ENCODE results near the gene FLYWCH2.

Gene FLYWCH2

DNA sequence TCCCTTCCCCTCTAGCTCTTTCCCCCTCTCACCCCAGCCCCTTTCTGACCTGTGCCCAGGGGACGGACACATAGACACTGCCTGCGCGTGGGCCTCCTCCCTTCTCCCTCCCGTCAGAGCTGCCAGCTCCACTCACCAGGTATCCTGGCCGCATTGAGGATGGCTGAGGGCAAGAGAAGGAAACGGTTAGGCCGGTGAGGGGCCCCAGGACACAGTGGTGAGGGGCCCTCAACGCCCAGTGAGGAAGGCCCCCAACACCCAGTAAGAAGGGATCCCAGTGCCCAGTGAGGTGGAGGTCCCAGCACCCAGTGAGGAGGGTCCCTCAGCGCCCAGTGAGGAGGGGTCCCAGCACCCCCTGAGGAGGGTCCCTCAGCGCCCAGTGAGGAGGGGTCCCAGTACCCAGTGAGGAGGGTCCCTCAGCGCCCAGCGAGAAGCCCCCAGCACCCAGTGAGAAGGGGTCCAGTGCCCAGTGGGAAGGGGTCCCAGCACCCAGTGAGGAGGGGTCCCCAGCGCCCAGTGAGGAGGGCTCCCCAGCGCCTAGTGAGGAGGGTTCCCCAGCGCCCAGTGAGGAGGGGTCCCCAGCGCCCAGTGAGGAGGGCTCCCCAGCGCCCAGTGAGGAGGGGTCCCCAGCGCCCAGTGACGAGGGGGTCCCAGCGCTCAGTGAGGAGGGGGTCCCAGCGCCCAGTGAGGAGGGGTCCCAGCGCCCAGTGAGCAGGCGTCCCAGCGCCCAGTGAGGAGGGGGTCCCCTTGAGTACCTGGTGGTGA lies 26.1 kb upstream of the FLYWCH2 start:
- no peak overlapping the region for H3K4me3 Mint-ChIP-seq
- peaks cover 5% of the 10 kb centered on the region for H3K4me1 Mint-ChIP-seq
- peaks cover 32% of the 10 kb centered on the region for H3K9me3 Mint-ChIP-seq
- H3K27ac Mint-ChIP-seq = no peak overlapping the region
- DNase-seq = no peak
- peaks cover 70% of the 10 kb centered on the region for H3K27me3 Mint-ChIP-seq (ENCODE audit: low read depth, poor library complexity)
- no peaks in the 10 kb centered on the region for H3K36me3 Mint-ChIP-seq (ENCODE audit: low read depth)
- TF ChIP-seq, protein P1, sequence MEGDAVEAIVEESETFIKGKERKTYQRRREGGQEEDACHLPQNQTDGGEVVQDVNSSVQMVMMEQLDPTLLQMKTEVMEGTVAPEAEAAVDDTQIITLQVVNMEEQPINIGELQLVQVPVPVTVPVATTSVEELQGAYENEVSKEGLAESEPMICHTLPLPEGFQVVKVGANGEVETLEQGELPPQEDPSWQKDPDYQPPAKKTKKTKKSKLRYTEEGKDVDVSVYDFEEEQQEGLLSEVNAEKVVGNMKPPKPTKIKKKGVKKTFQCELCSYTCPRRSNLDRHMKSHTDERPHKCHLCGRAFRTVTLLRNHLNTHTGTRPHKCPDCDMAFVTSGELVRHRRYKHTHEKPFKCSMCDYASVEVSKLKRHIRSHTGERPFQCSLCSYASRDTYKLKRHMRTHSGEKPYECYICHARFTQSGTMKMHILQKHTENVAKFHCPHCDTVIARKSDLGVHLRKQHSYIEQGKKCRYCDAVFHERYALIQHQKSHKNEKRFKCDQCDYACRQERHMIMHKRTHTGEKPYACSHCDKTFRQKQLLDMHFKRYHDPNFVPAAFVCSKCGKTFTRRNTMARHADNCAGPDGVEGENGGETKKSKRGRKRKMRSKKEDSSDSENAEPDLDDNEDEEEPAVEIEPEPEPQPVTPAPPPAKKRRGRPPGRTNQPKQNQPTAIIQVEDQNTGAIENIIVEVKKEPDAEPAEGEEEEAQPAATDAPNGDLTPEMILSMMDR (IDR thresholded peaks at IDR 0.05) = no peak

GRCh38 chr16:2857451-2858244 lies 25.4 kb upstream of the FLYWCH2 start, which contains the start of gene PRSS22:
Gene PRSS22 (minus strand): TSS chr16:2858170. CDS start chr16:2858104, 66 bp downstream.
- peaks cover 70% of the 10 kb centered on the region for H3K27me3 Mint-ChIP-seq (ENCODE audit: low read depth, poor library complexity)
- DNase-seq = no peak
- H3K27ac Mint-ChIP-seq = no peak within 1 kb of the TSS

DNA sequence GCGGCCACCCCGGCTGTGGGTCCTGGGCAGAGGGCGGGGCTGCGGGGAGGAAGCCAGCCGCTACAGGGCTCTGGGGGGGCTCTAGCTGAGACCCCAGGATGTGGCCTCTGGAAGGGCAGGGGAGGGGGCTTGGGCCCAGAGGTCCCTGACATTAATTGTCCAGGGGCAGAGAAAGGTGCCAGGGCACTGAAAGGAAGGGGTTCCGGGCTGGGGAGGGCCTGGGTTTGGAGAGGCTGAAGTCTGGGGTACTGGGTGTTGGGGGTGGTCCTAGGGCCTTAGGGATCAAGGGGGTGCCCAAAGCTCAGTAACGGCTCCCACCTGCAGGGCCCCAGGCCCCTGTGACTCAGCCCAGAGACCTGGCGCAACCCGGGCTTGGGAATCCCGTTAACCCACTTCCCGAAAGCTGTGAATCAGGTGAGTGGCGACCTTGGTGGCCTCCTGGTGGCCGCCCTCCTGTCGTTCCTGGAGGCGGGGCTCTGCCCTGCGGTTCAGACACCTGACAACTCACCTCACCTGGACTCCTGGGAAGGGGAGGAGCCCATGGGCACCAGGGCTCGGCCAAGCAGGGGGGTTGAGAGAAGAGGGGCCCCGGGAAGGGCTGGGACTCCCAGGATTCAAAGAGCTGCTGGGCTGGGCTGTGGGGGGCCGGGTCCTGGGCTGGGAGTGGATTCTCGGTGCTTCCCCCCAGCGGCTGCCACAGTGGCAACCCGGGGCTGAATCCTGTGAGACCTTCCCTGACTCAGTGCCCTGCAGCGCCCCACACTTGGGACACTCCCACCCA lies 24.6 kb upstream of the FLYWCH2 start:
- Mint-ChIP-seq H3K4me1 (peaks cover 5% of the 10 kb centered on the region), H3K4me3 (no peak overlapping the region), H3K9me3 (peaks cover 32% of the 10 kb centered on the region), H3K36me3 (ENCODE audit: low read depth) (no peaks in the 10 kb centered on the region), H3K27ac (no peak overlapping the region), H3K27me3 (ENCODE audit: low read depth, poor library complexity) (peaks cover 76% of the 10 kb centered on the region)
- no peak for DNase-seq
- TF ChIP-seq, protein P1 (IDR thresholded peaks at IDR 0.05) = no peak

More at GRCh38 chr16:2857451-2858244, 25.4 kb upstream of the FLYWCH2 start, which contains the start of gene PRSS22:
- TF ChIP-seq, protein P1 (IDR thresholded peaks at IDR 0.05) = no peak
- H3K4me3 Mint-ChIP-seq = peak within 1 kb of the TSS; percentile 67
- no peaks in the 10 kb centered on the region for H3K36me3 Mint-ChIP-seq (ENCODE audit: low read depth)
- peaks cover 5% of the 10 kb centered on the region for H3K4me1 Mint-ChIP-seq
- H3K9me3 Mint-ChIP-seq = peaks cover 32% of the 10 kb centered on the region

GRCh38 chr16:2859686-2860265 lies 23.2 kb upstream of the FLYWCH2 start:
- TF ChIP-seq, protein P1 (IDR thresholded peaks at IDR 0.05) = no peak
- no peak for DNase-seq
- Mint-ChIP-seq H3K27me3 (ENCODE audit: low read depth, poor library complexity) (peaks cover 80% of the 10 kb centered on the region), H3K4me1 (peaks cover 5% of the 10 kb centered on the region), H3K27ac (no peak overlapping the region), H3K4me3 (no peak overlapping the region), H3K9me3 (peaks cover 23% of the 10 kb centered on the region), H3K36me3 (ENCODE audit: low read depth) (no peaks in the 10 kb centered on the region)

GRCh38 chr16:2860826-2861567 lies 22.0 kb upstream of the FLYWCH2 start:
- Mint-ChIP-seq H3K27me3 (ENCODE audit: low read depth, poor library complexity) (peaks cover 83% of the 10 kb centered on the region), H3K9me3 (peaks cover 19% of the 10 kb centered on the region), H3K36me3 (ENCODE audit: low read depth) (no peaks in the 10 kb centered on the region), H3K27ac (no peak overlapping the region), H3K4me1 (peaks cover 10% of the 10 kb centered on the region), H3K4me3 (no peak overlapping the region)
- TF ChIP-seq, protein P1 (IDR thresholded peaks at IDR 0.05) = no peak
- DNase-seq = peak; percentile 53
